ENCODE measurements around the gene PAQR6. TPM values are rescaled to one million over a fixed set of nuclear protein-coding genes. Genes with fewer than 3 reads are reported as not detected.
"Not testable (repeated sequence)": the region's sequence is repeated elsewhere in the genome, so short reads cannot be mapped to it uniquely, and the experiment has no call there.

PAQR6 gene
- total RNA-seq, 1 experiment from 2014 or later = 7.2 TPM

- DNase-seq = peak; percentile 67
- no peaks in the 10 kb centered on the region for H3K9me2 ChIP-seq (replicated peaks; ENCODE audit: low read length)
- H3K79me2 ChIP-seq (ENCODE audit: low read length) = peaks cover 32% of the 10 kb centered on the region
- no peaks in the 10 kb centered on the region for H3K9me3 ChIP-seq (ENCODE audit: low read length)
- TF ChIP-seq CTCF (conservative IDR thresholded peaks at IDR 0.05; ENCODE audit: low read depth, low read length) (no peak), EZH2 (IDR thresholded peaks at IDR 0.05; ENCODE audit: low read length, unreplicated experiment) (no peak), EZH2phosphoT487 (IDR thresholded peaks at IDR 0.05; ENCODE audit: borderline replicate concordance, low read length) (no peak)
- H3K27ac ChIP-seq (ENCODE audit: low read length) = peak overlapping the region; percentile 22
- H4K20me1 ChIP-seq (ENCODE audit: low read length) = no peaks in the 10 kb centered on the region
- no peaks in the 10 kb centered on the region for H3F3A ChIP-seq (ENCODE audit: low read length, unreplicated experiment)
- POLR2A ChIA-PET (ENCODE audit: unreplicated experiment) = no interaction called here
- peak overlapping the region; percentile 53 for H3K4me2 ChIP-seq (ENCODE audit: low read length)
- H2AFZ ChIP-seq (ENCODE audit: low read length) = no peak overlapping the region
- CTCF ChIA-PET = interaction anchor here (0.6 to 1.3 kb wide), 4 partner anchors 8 to 116 kb away, joined by 3 to 10 read pairs (median 4); no protein-coding TSS in a partner anchor
- ATAC-seq = peak; percentile 8; the same call in 1 of the 2 replicates
- BruUV-seq (replicated peaks) = no TSS peak
- H3K36me3 ChIP-seq (ENCODE audit: low read depth, low read length) = no peaks in the 10 kb centered on the region
- H3K4me1 ChIP-seq (ENCODE audit: insufficient read depth, low read length) = peaks cover 23% of the 10 kb centered on the region
- H3K9ac ChIP-seq (ENCODE audit: low read length) = no peak overlapping the region
- no peaks in the 10 kb centered on the region for H3K27me3 ChIP-seq (ENCODE audit: low read length)
- H3K4me3 ChIP-seq (ENCODE audit: low read length) = no peak overlapping the region
- intact Hi-C loops (cut with micrococcal nuclease) = no loop called here
Measured at GRCh38 chr1:156217871-156218270, 30.0 kb downstream of the PAQR6 start.

- Histone ChIP-seq H3K79me2 (ENCODE audit: low read length) (peaks cover 32% of the 10 kb centered on the region), H3K4me1 (ENCODE audit: insufficient read depth, low read length) (peaks cover 26% of the 10 kb centered on the region)
- H3K9ac ChIP-seq (ENCODE audit: low read length); POLR2A ChIA-PET (ENCODE audit: unreplicated experiment); H2AFZ ChIP-seq (ENCODE audit: low read length); DNase-seq; ATAC-seq; H3K36me3 ChIP-seq (ENCODE audit: low read depth, low read length); H3K4me2 ChIP-seq (ENCODE audit: low read length); H3F3A ChIP-seq (ENCODE audit: low read length, unreplicated experiment); H4K20me1 ChIP-seq (ENCODE audit: low read length); BruUV-seq (replicated peaks); intact Hi-C loops (cut with micrococcal nuclease); H3K27ac ChIP-seq (ENCODE audit: low read length); H3K27me3 ChIP-seq (ENCODE audit: low read length); H3K9me2 ChIP-seq (replicated peaks; ENCODE audit: low read length); H3K4me3 ChIP-seq (ENCODE audit: low read length); H3K9me3 ChIP-seq (ENCODE audit: low read length): not testable (repeated sequence)
- CTCF ChIA-PET = interaction anchor here (1.1 kb wide), 1 partner anchor 71 kb away, joined by 4 read pairs; no protein-coding TSS in a partner anchor
Measured at GRCh38 chr1:156216361-156217086, 31.3 kb downstream of the PAQR6 start.

GRCh38 chr1:156214024-156214748 lies 33.7 kb downstream of the PAQR6 start:
- Histone ChIP-seq H3K9ac (ENCODE audit: low read length) (peak overlapping the region; percentile 93; the same call in 1 of the 2 replicates), H3K9me3 (ENCODE audit: low read length) (no peaks in the 10 kb centered on the region), H3K27ac (ENCODE audit: low read length) (peak overlapping the region; percentile 56), H3K4me3 (ENCODE audit: low read length) (peak overlapping the region; percentile 84), H3K27me3 (ENCODE audit: low read length) (no peaks in the 10 kb centered on the region), H3K79me2 (ENCODE audit: low read length) (peaks cover 30% of the 10 kb centered on the region), H4K20me1 (ENCODE audit: low read length) (no peaks in the 10 kb centered on the region), H2AFZ (ENCODE audit: low read length) (no peak overlapping the region), H3K36me3 (ENCODE audit: low read depth, low read length) (peaks cover 7% of the 10 kb centered on the region), H3F3A (ENCODE audit: low read length, unreplicated experiment) (no peaks in the 10 kb centered on the region), H3K4me1 (ENCODE audit: insufficient read depth, low read length) (peaks cover 26% of the 10 kb centered on the region), H3K4me2 (ENCODE audit: low read length) (peak overlapping the region; percentile 95), H3K9me2 (replicated peaks; ENCODE audit: low read length) (no peaks in the 10 kb centered on the region)
- intact Hi-C loops (cut with micrococcal nuclease) = no loop called here
- BruUV-seq (replicated peaks) = no TSS peak
- ChIA-PET CTCF (interaction anchor here (0.6 kb wide), 1 partner anchor 118 kb away, joined by 8 read pairs; no protein-coding TSS in a partner anchor), POLR2A (ENCODE audit: unreplicated experiment) (no interaction called here)
- TF ChIP-seq EZH2phosphoT487 (IDR thresholded peaks at IDR 0.05; ENCODE audit: borderline replicate concordance, low read length) = no peak
- TF ChIP-seq EZH2 (IDR thresholded peaks at IDR 0.05; ENCODE audit: low read length, unreplicated experiment) = no peak
- no peak for TF ChIP-seq CTCF (conservative IDR thresholded peaks at IDR 0.05; ENCODE audit: low read depth, low read length)
- peak; percentile 68 for DNase-seq
- no peak for ATAC-seq

All from PC-3 (cell line).